Hepatocyte (in vitro differentiated cells): ENCODE results near the gene RPS6KA5. TPM values are rescaled to one million over a fixed set of nuclear protein-coding genes. Genes with fewer than 3 reads are reported as not detected.

ENCODE experiments used
- DNase-seq: peaks from one replicate; pipeline ENCODE4 v3.0.0-alpha.2; 2016; ENCODE audit warnings: low spot score
- H2AFZ ChIP-seq: fragments of 200-600 bp; sonication (generic); 2 replicates; pipeline ENCODE4 v1.6.0; 2016; ENCODE audit warnings: antibody characterized with exemption, mild to moderate bottlenecking
- H3K27ac ChIP-seq: fragments of 200-600 bp; sonication (generic); 2 replicates; pipeline ENCODE4 v1.5.1; 2016; ENCODE audit warnings: mild to moderate bottlenecking
- H3K27me3 ChIP-seq: fragments of 200-600 bp; sonication (generic); 2 replicates; pipeline ENCODE4 v1.6.1; 2016
- H3K36me3 ChIP-seq: fragments of 200-600 bp; sonication (generic); replicated peaks from 2 replicates; pipeline ENCODE4 v1.5.1; 2016; ENCODE audit warnings: low read depth; ENCODE audit not compliant: insufficient read depth
- H3K4me1 ChIP-seq: fragments of 200-600 bp; sonication (generic); 2 replicates; pipeline ENCODE4 v1.5.1; 2016; ENCODE audit warnings: mild to moderate bottlenecking, moderate library complexity; ENCODE audit not compliant: insufficient read depth
- H3K4me2 ChIP-seq: fragments of 200-600 bp; sonication (generic); 2 replicates; pipeline ENCODE4 v1.6.0; 2016
- H3K4me3 ChIP-seq: fragments of 200-600 bp; sonication (generic); 2 replicates; pipeline ENCODE4 v1.5.1; 2016; ENCODE audit warnings: mild to moderate bottlenecking
- H3K79me2 ChIP-seq: fragments of 200-600 bp; sonication (generic); 2 replicates; pipeline ENCODE4 v1.6.0; 2017; ENCODE audit warnings: mild to moderate bottlenecking
- H3K9me2 ChIP-seq: fragments of 200-600 bp; sonication (generic); replicated peaks from 2 replicates; pipeline ENCODE4 v1.6.0; 2017; ENCODE audit warnings: mild to moderate bottlenecking; ENCODE audit not compliant: insufficient read depth
- H3K9me3 ChIP-seq: fragments of 200-600 bp; sonication (generic); 2 replicates; pipeline ENCODE4 v1.5.1; 2016; ENCODE audit warnings: low read depth, mild to moderate bottlenecking
- H4K20me1 ChIP-seq: fragments of 200-600 bp; sonication (generic); 2 replicates; pipeline ENCODE4 v1.6.0; 2016; ENCODE audit warnings: mild to moderate bottlenecking; ENCODE audit not compliant: insufficient read depth, poor library complexity, severe bottlenecking
- CTCF ChIP-seq: fragments of 200-600 bp; sonication (generic); IDR thresholded peaks from 2 replicates; pipeline ENCODE4 v1.5.1; 2016; ENCODE audit warnings: antibody characterized with exemption, mild to moderate bottlenecking; ENCODE audit not compliant: poor library complexity
- EZH2 ChIP-seq: fragments of 200-600 bp; sonication (generic); IDR thresholded peaks from 2 replicates; pipeline ENCODE4 v1.6.1; 2016; ENCODE audit warnings: antibody characterized with exemption, mild to moderate bottlenecking, borderline replicate concordance
- EZH2phosphoT487 ChIP-seq: fragments of 200-600 bp; sonication (generic); IDR thresholded peaks from one replicate; pipeline ENCODE4 v1.6.1; 2018; ENCODE audit warnings: antibody characterized with exemption, mild to moderate bottlenecking, low read depth, moderate library complexity; ENCODE audit not compliant: unreplicated experiment, severe bottlenecking
- WGBS: methylation state at CpG from one replicate; pipeline ENCODE4 v1.1.6; 2016; ENCODE audit warnings: low lambda C conversion rate; ENCODE audit errors: missing lambda C conversion rate; 5-methylcytosine and 5-hydroxymethylcytosine counted together
- polyA plus RNA-seq: library from polyadenylated mRNA; unstranded; fragments of >200 nt; fragmentation: Nextera tagmentation; extraction: Ambion mirVana; gene quantifications from 2 replicates; pipeline ENCODE4 v1.2.1, GENCODE V29; 2016
- total RNA-seq: library from RNA; depleted of rRNA; stranded (reverse); fragments of >200 nt; gene quantifications from 2 replicates; pipeline ENCODE4 v1.2.3, GENCODE V29; 2014

RPS6KA5 gene
- total and polyA plus RNA-seq, 2 experiments from 2014 or later, result 4.8 to 6.3 TPM

- Histone ChIP-seq H3K4me1 (no peaks in the 10 kb centered on the region), H4K20me1 (no peaks in the 10 kb centered on the region), H3K9me3 (no peaks in the 10 kb centered on the region), H3K79me2 (no peaks in the 10 kb centered on the region), H2AFZ (no peak overlapping the region), H3K36me3 (no peaks in the 10 kb centered on the region), H3K9me2 (no peaks in the 10 kb centered on the region), H3K4me2 (no peak overlapping the region), H3K4me3 (no peak overlapping the region), H3K27me3 (no peaks in the 10 kb centered on the region), H3K27ac (no peak overlapping the region)
- TF ChIP-seq EZH2 (no peak), EZH2phosphoT487 (no peak), CTCF (no peak)
- no peak for DNase-seq
These were observed 68.6 kb downstream of the RPS6KA5 start for GRCh38 chr14:90991690-90992443.

GRCh38 chr14:90990141-90990540, 70.3 kb downstream of the RPS6KA5 start:
- Histone ChIP-seq H3K4me3 (no peak overlapping the region), H3K27me3 (no peaks in the 10 kb centered on the region), H3K9me3 (no peaks in the 10 kb centered on the region), H3K36me3 (no peaks in the 10 kb centered on the region), H3K79me2 (no peaks in the 10 kb centered on the region), H3K4me1 (no peaks in the 10 kb centered on the region), H3K27ac (no peak overlapping the region), H3K4me2 (no peak overlapping the region), H2AFZ (no peak overlapping the region), H3K9me2 (no peaks in the 10 kb centered on the region), H4K20me1 (no peaks in the 10 kb centered on the region)
- WGBS, result 93% methylated on average over 3 of the region's 3 CpGs
- TF ChIP-seq CTCF, result no peak
- TF ChIP-seq EZH2, result no peak
- TF ChIP-seq EZH2phosphoT487, result no peak
- DNase-seq, result no peak

GRCh38 chr14:90987140-90987539, 73.3 kb downstream of the RPS6KA5 start:
- H3K4me3 ChIP-seq, result no peak overlapping the region
- no peak overlapping the region for H3K4me2 ChIP-seq
- H3K36me3 ChIP-seq, result no peaks in the 10 kb centered on the region
- no peak for TF ChIP-seq CTCF
- TF ChIP-seq EZH2, result no peak
- TF ChIP-seq EZH2phosphoT487, result no peak
- H3K27me3 ChIP-seq, result no peaks in the 10 kb centered on the region
- H3K27ac ChIP-seq, result no peak overlapping the region
- no peaks in the 10 kb centered on the region for H3K9me3 ChIP-seq
- H2AFZ ChIP-seq, result no peak overlapping the region
- H3K79me2 ChIP-seq, result no peaks in the 10 kb centered on the region
- WGBS, result 86% methylated on average over 1 of the region's 1 CpG
- no peaks in the 10 kb centered on the region for H3K4me1 ChIP-seq
- no peak for DNase-seq
- H4K20me1 ChIP-seq, result no peaks in the 10 kb centered on the region
- no peaks in the 10 kb centered on the region for H3K9me2 ChIP-seq
